GM21390 (cell line): ENCODE data around the gene PHLDB3.

Source experiments
- ATAC-seq: cut with Tn5 transposase; IDR thresholded peaks from one replicate; pipeline ENCODE4 v1.9.1; 2021; ENCODE audit not compliant: unreplicated experiment

PHLDB3 gene

GRCh38 chr19:43501661-43502418 is 2.7 kb downstream of the PHLDB3 start:
- ATAC-seq: no peak

- ATAC-seq: no peak
Observed at GRCh38 chr19:43499042-43499441, 5.5 kb downstream of the PHLDB3 start.

- ATAC-seq: no peak
Observed at GRCh38 chr19:43498233-43498842, 6.2 kb downstream of the PHLDB3 start.

GRCh38 chr19:43496960-43497359 is 7.6 kb downstream of the PHLDB3 start:
- ATAC-seq: no peak

- ATAC-seq: no peak
Observed at GRCh38 chr19:43495082-43495481, 9.5 kb downstream of the PHLDB3 start.

- ATAC-seq: no peak
Observed at GRCh38 chr19:43490759-43491158, 13.8 kb downstream of the PHLDB3 start.

- no peak for ATAC-seq
Observed at GRCh38 chr19:43489979-43490599, 14.5 kb downstream of the PHLDB3 start.

GRCh38 chr19:43489310-43489709 is 15.2 kb downstream of the PHLDB3 start:
- no peak for ATAC-seq

- no peak for ATAC-seq
Observed at GRCh38 chr19:43488179-43488578, 16.4 kb downstream of the PHLDB3 start.

GRCh38 chr19:43486412-43486811 is 18.1 kb downstream of the PHLDB3 start:
- no peak for ATAC-seq

- ATAC-seq: no peak
Observed at GRCh38 chr19:43485951-43486350, 18.6 kb downstream of the PHLDB3 start.

GRCh38 chr19:43483281-43483680 is 21.3 kb downstream of the PHLDB3 start:
- no peak for ATAC-seq

- ATAC-seq: no peak
Observed at GRCh38 chr19:43482193-43482592, 22.4 kb downstream of the PHLDB3 start.

- ATAC-seq: no peak
Observed at GRCh38 chr19:43481701-43482100, 22.8 kb downstream of the PHLDB3 start.

- no peak for ATAC-seq
Observed at GRCh38 chr19:43480574-43480973, 24.0 kb downstream of the PHLDB3 start.

- ATAC-seq: no peak
Observed at GRCh38 chr19:43479961-43480561, 24.5 kb downstream of the PHLDB3 start.

- no peak for ATAC-seq
Observed at GRCh38 chr19:43479226-43479625, 25.3 kb downstream of the PHLDB3 start.

- no peak for ATAC-seq
Observed at GRCh38 chr19:43478323-43478722, 26.2 kb downstream of the PHLDB3 start.

- ATAC-seq: no peak
Observed at GRCh38 chr19:43476606-43477005, 27.9 kb downstream of the PHLDB3 start.

- ATAC-seq: no peak
Observed at GRCh38 chr19:43474986-43475705, 29.4 kb downstream of the PHLDB3 start.

- no peak for ATAC-seq
Observed at GRCh38 chr19:43474487-43474886, 30.1 kb downstream of the PHLDB3 start.
